ENCODE data around the gene MKI67. TPM values are rescaled to one million over a fixed set of nuclear protein-coding genes. Genes with fewer than 3 reads are reported as not detected.

MKI67 gene, protein sequence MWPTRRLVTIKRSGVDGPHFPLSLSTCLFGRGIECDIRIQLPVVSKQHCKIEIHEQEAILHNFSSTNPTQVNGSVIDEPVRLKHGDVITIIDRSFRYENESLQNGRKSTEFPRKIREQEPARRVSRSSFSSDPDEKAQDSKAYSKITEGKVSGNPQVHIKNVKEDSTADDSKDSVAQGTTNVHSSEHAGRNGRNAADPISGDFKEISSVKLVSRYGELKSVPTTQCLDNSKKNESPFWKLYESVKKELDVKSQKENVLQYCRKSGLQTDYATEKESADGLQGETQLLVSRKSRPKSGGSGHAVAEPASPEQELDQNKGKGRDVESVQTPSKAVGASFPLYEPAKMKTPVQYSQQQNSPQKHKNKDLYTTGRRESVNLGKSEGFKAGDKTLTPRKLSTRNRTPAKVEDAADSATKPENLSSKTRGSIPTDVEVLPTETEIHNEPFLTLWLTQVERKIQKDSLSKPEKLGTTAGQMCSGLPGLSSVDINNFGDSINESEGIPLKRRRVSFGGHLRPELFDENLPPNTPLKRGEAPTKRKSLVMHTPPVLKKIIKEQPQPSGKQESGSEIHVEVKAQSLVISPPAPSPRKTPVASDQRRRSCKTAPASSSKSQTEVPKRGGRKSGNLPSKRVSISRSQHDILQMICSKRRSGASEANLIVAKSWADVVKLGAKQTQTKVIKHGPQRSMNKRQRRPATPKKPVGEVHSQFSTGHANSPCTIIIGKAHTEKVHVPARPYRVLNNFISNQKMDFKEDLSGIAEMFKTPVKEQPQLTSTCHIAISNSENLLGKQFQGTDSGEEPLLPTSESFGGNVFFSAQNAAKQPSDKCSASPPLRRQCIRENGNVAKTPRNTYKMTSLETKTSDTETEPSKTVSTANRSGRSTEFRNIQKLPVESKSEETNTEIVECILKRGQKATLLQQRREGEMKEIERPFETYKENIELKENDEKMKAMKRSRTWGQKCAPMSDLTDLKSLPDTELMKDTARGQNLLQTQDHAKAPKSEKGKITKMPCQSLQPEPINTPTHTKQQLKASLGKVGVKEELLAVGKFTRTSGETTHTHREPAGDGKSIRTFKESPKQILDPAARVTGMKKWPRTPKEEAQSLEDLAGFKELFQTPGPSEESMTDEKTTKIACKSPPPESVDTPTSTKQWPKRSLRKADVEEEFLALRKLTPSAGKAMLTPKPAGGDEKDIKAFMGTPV (N-terminal part only)
- 4.1 and 7.0 TPM in 2 replicates for total RNA-seq

DNA sequence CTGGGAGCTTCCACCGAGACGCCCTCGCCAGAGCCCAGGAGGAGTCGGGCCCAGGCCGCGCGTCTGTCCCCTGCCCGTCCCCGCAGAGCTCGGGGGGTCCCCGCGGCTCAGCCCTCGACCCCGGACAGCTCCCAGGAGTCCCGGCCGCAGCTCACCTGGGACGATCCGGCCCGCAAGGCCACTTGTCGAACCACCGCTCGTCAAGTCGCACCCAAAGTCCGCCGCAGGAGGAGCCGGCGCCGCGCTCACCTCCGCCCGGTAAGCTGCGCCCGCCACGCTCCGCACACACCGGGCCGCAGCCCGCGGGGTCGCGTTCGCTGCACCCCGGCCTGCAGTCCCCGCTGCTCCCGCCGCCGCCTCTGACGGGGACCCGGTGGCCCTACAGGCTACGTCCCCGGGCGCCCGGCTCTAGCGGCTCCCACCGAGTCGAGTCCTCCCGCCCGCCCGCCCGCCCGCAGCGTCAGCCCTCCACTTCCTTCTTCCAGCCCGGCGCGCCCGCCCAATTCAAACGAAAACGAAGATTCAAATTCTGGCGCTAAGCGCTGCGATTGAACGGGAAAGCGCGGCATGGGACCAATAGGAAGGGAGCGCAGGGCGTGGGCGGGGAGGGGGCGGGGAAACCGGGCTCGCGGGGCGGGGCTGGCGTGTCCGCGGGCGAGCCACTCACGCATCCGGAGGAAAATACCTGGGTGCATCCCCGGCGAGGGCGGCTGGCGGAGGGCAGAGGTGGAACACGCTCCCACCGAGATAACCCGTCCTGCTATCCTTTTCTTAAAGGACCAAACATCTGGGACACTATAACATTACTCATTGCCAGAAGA is at the start of gene MKI67:
Gene MKI67, minus strand, starts transcription at position 480 of the 821 bp plus-strand sequence. CDS start 756 bp downstream, outside the sequence.

Other genes with a start within 250 kb of the MKI67 start
- gene CLRN3, start 233.5 kb downstream of the MKI67 start, total RNA-seq = not detected in 2 replicates
- 16.3 and 16.9 TPM in 2 replicates for gene PTPRE, start 219.3 kb downstream of the MKI67 start, total RNA-seq

Data from hair follicle dermal papilla cell (primary cell).